Activated CD8-positive, alpha-beta T cell treated with anti-CD3 and anti-CD28 coated beads for 36 hours (primary cell): Measurements from ENCODE around the gene COL18A1. TPM values are rescaled to one million over a fixed set of nuclear protein-coding genes. Genes with fewer than 3 reads are reported as not detected.

Experiments used
- ATAC-seq: fragments of 200-7000 bp; cut with Tn5 transposase; one replicate; pipeline ENCODE4 v1.10.0; 2021; ENCODE audit warnings: mild to moderate bottlenecking, moderate library complexity
- CTCF ChIA-PET: fragments of 350-600 bp; sonication (Branson Sonifier 250); formaldehyde crosslinking; loops from one replicate; lab custom pipeline; 2021; ENCODE audit warnings: antibody characterized with exemption; lab: Charles Lee
- POLR2A ChIA-PET: fragments of 350-600 bp; sonication (Branson Sonifier 250); formaldehyde crosslinking; loops from one replicate; lab custom pipeline; 2021; ENCODE audit warnings: antibody characterized with exemption; lab: Charles Lee
- DNase-seq: peaks from one replicate; pipeline ENCODE4 v3.0.0-alpha.2; 2020
- H3K27ac Mint-ChIP-seq: one replicate; pipeline ENCODE4 v1.8.0; 2021; ENCODE audit warnings: mild to moderate bottlenecking, mixed read lengths
- H3K27me3 Mint-ChIP-seq: one replicate; pipeline ENCODE4 v1.8.0; 2021; ENCODE audit warnings: mixed read lengths
- H3K36me3 Mint-ChIP-seq: one replicate; pipeline ENCODE4 v1.8.0; 2021; ENCODE audit warnings: low read depth, mixed read lengths
- H3K4me1 Mint-ChIP-seq: one replicate; pipeline ENCODE4 v1.8.0; 2021; ENCODE audit warnings: low read depth, mixed read lengths
- H3K4me3 Mint-ChIP-seq: one replicate; pipeline ENCODE4 v1.8.0; 2021; ENCODE audit warnings: mild to moderate bottlenecking, moderate library complexity, mixed read lengths
- H3K9me3 Mint-ChIP-seq: one replicate; pipeline ENCODE4 v1.8.0; 2021; ENCODE audit warnings: mixed read lengths
- intact Hi-C: fragments of 100-400 bp; cut with micrococcal nuclease; formaldehyde crosslinking; loops from one replicate; pipeline ENCODE4 v1.10.0; 2022
- total RNA-seq, 2 experiments: library from RNA; stranded (reverse); gene quantifications; one replicate each; pipeline ENCODE4 v1.2.3, GENCODE V29; 2021
- TF ChIP-seq, protein P1 (sequence below): fragments of 200-600 bp; IDR thresholded peaks from one replicate; pipeline ENCODE4 v1.8.0; 2022; ENCODE audit warnings: antibody characterized with exemption, mild to moderate bottlenecking

The COL18A1 gene
- total RNA-seq, 2 experiments from 2014 or later, result 9.4 to 9.7 TPM

GRCh38 chr21:45421846-45422775, 17.1 kb downstream of the COL18A1 start:
- ATAC-seq, result no peak
- intact Hi-C loops, result no loop called here
- Mint-ChIP-seq H3K4me1 (no peaks in the 10 kb centered on the region), H3K9me3 (no peaks in the 10 kb centered on the region), H3K4me3 (no peak overlapping the region), H3K27me3 (peaks cover 1% of the 10 kb centered on the region), H3K36me3 (no peaks in the 10 kb centered on the region), H3K27ac (no peak overlapping the region)
- DNase-seq, result no peak
- ChIA-PET CTCF (no interaction called here), POLR2A (no interaction called here)
- TF ChIP-seq, protein P1, sequence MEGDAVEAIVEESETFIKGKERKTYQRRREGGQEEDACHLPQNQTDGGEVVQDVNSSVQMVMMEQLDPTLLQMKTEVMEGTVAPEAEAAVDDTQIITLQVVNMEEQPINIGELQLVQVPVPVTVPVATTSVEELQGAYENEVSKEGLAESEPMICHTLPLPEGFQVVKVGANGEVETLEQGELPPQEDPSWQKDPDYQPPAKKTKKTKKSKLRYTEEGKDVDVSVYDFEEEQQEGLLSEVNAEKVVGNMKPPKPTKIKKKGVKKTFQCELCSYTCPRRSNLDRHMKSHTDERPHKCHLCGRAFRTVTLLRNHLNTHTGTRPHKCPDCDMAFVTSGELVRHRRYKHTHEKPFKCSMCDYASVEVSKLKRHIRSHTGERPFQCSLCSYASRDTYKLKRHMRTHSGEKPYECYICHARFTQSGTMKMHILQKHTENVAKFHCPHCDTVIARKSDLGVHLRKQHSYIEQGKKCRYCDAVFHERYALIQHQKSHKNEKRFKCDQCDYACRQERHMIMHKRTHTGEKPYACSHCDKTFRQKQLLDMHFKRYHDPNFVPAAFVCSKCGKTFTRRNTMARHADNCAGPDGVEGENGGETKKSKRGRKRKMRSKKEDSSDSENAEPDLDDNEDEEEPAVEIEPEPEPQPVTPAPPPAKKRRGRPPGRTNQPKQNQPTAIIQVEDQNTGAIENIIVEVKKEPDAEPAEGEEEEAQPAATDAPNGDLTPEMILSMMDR, result no peak

DNA sequence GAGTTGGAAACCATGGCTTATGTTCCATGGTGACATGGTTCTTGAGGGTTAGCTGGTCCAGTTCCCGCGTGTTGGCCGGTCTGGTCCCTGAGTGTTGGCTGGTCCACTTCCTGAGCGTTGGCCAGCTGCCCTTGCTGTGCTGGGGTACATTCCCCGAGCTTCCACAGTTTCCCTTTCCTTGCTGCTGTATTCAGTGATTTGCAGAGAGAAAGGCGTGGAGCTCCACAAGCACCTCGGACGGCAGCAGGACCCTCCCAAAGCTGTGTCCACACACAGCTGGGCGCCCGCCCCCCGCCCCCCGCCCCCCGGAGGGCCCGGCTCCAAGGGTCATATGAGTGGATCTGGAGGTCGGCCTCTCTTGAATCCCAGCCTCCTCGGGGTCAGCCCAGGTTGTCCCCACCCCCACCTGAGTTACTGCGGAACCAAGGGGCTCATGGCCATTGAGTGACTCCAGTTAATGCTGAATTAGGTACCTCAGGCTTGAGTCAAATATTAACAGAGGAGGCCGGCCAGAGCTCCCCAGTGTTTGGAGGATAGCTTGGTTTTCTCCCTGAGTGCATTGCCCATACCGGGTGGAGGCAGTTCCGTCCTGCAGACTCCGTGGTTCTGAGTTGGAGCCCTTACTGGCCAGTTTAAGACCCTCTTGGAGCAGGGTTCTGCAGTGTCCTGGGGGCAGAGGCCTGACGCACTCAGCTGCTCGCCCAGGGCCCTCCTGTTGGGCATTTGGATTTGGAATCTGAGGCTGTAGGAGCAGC, 18.4 kb downstream of the COL18A1 start:
- Mint-ChIP-seq H3K4me1 (no peaks in the 10 kb centered on the region), H3K27me3 (peaks cover 1% of the 10 kb centered on the region), H3K4me3 (no peak overlapping the region), H3K9me3 (no peaks in the 10 kb centered on the region), H3K27ac (no peak overlapping the region), H3K36me3 (no peaks in the 10 kb centered on the region)
- ATAC-seq (no peak), DNase-seq (no peak)
- CTCF ChIA-PET, result no interaction called here
- TF ChIP-seq, protein P1, result no peak
- POLR2A ChIA-PET, result no interaction called here
- intact Hi-C loops, result no loop called here

DNA sequence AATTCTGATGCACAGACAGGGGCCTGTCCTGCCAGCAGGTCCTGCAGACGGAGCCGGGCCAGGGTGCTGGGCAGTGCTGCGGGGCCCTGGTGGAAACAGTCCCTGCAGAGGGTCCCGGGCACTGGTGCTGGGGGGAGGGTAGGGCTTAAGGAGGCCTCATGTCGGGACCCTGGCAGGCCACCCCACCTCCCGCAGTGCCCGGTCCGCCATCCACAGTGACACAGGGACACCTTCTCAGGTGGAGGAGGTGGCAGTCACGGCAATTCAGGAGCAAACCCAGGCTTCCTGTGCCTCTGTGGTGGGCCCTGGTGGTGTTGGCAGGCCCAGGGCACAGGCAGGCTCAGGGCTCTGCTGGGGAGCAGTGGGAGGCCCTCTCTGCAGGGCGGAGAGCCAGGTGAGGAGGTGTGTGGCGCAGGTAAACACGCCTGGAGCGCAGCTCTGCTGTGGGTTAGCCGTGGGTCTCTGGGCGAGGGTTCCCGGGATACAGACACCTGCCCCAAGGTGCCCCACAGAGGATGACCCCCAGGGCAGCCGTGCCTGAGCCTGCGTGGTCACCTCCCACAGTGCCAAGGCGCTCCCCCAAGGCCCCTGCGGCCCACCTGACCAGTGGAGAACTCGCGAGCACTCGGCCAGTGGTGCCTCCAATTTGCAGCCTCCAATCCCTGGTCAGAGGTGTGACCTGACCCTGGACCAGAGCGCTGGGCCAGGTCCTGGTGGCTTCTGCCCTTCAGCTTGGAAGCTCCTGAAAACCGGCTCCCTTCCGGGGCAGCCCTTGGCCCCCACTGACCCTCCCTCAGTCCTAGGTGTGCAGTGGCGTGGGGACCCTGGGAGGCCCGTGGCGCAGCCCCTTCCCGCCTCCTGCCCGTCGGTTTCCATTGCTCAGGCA, 19.2 kb downstream of the COL18A1 start:
- intact Hi-C loops, result no loop called here
- Mint-ChIP-seq H3K27ac (no peak overlapping the region), H3K36me3 (no peaks in the 10 kb centered on the region), H3K27me3 (no peaks in the 10 kb centered on the region), H3K9me3 (no peaks in the 10 kb centered on the region), H3K4me1 (no peaks in the 10 kb centered on the region), H3K4me3 (no peak overlapping the region)
- no peak for ATAC-seq
- TF ChIP-seq, protein P1, result no peak
- ChIA-PET POLR2A (no interaction called here), CTCF (no interaction called here)
- DNase-seq, result no peak

- POLR2A ChIA-PET, result no interaction called here
- Mint-ChIP-seq H3K27ac (no peak overlapping the region), H3K4me1 (no peaks in the 10 kb centered on the region), H3K27me3 (no peaks in the 10 kb centered on the region), H3K36me3 (no peaks in the 10 kb centered on the region), H3K9me3 (no peaks in the 10 kb centered on the region), H3K4me3 (no peak overlapping the region)
- no peak for ATAC-seq
- no peak for DNase-seq
- intact Hi-C loops, result no loop called here
- TF ChIP-seq, protein P1, result no peak
- CTCF ChIA-PET, result no interaction called here
Observed at GRCh38 chr21:45424854-45425795, 20.2 kb downstream of the COL18A1 start.
